Endothelial cell (in vitro differentiated cells): ENCODE results near the gene CC2D1A. TPM values are rescaled to one million over a fixed set of nuclear protein-coding genes. Genes with fewer than 3 reads are reported as not detected.
A peak's percentile ranks its signal among the peaks of the same experiment; 100 is the strongest.

Experiments used
- DNase-seq: peaks from one replicate; pipeline ENCODE4 v3.0.0; 2021; ENCODE audit warnings: low spot score
- H3K27ac Mint-ChIP-seq: one replicate; pipeline ENCODE4 v1.8.0; 2021; ENCODE audit warnings: mixed read lengths, inconsistent platforms; ENCODE audit not compliant: unreplicated experiment
- H3K27me3 Mint-ChIP-seq: one replicate; pipeline ENCODE4 v1.8.0; 2021; ENCODE audit warnings: mild to moderate bottlenecking, moderate library complexity, mixed read lengths, inconsistent platforms; ENCODE audit not compliant: unreplicated experiment
- H3K36me3 Mint-ChIP-seq: one replicate; pipeline ENCODE4 v1.8.0; 2021; ENCODE audit warnings: mild to moderate bottlenecking, low read depth, mixed read lengths, inconsistent platforms; ENCODE audit not compliant: unreplicated experiment
- H3K4me1 Mint-ChIP-seq: one replicate; pipeline ENCODE4 v1.8.0; 2021; ENCODE audit warnings: mild to moderate bottlenecking, mixed read lengths, inconsistent platforms; ENCODE audit not compliant: unreplicated experiment
- H3K4me3 Mint-ChIP-seq: one replicate; pipeline ENCODE4 v1.8.0; 2021; ENCODE audit warnings: mild to moderate bottlenecking, mixed read lengths, inconsistent platforms; ENCODE audit not compliant: unreplicated experiment
- H3K9me3 Mint-ChIP-seq: one replicate; pipeline ENCODE4 v1.8.0; 2021; ENCODE audit warnings: mixed read lengths, inconsistent platforms; ENCODE audit not compliant: unreplicated experiment
- CTCF ChIP-seq: fragments of 200-600 bp; sonication (generic); IDR thresholded peaks from one replicate; pipeline ENCODE4 v1.5.0; 2021; ENCODE audit warnings: antibody characterized with exemption; ENCODE audit not compliant: unreplicated experiment
- total RNA-seq: library from RNA; stranded (reverse); fragmentation: NEBNext Ultra II Directional; extraction: Animal tissue kit (Norgen Biotek cat#: 25700); gene quantifications from one replicate; pipeline ENCODE4 v1.2.1, GENCODE V29; 2021; ENCODE audit not compliant: unreplicated experiment

Gene CC2D1A
- total RNA-seq, 1 donor from 2014 or later, result 17.1 TPM

GRCh38 chr19:13959141-13959961 is 53.4 kb downstream of the CC2D1A start:
- Mint-ChIP-seq H3K9me3 (no peaks in the 10 kb centered on the region), H3K4me1 (peaks cover 4% of the 10 kb centered on the region), H3K27ac (no peak overlapping the region), H3K27me3 (peaks cover 15% of the 10 kb centered on the region), H3K36me3 (peaks cover 17% of the 10 kb centered on the region), H3K4me3 (no peak overlapping the region)
- no peak for TF ChIP-seq CTCF
- no peak for DNase-seq

- peaks cover 4% of the 10 kb centered on the region for H3K4me1 Mint-ChIP-seq
- H3K27ac Mint-ChIP-seq, result peak overlapping the region; percentile 42
- peaks cover 22% of the 10 kb centered on the region for H3K36me3 Mint-ChIP-seq
- peak; percentile 55 for DNase-seq
- TF ChIP-seq CTCF, result no peak
- no peaks in the 10 kb centered on the region for H3K9me3 Mint-ChIP-seq
- no peak overlapping the region for H3K4me3 Mint-ChIP-seq
- H3K27me3 Mint-ChIP-seq, result peaks cover 19% of the 10 kb centered on the region
Measured at GRCh38 chr19:13959962-13960862, 54.2 kb downstream of the CC2D1A start.

- Mint-ChIP-seq H3K9me3 (no peaks in the 10 kb centered on the region), H3K27me3 (peaks cover 19% of the 10 kb centered on the region), H3K4me3 (peak overlapping the region; percentile 57), H3K36me3 (peaks cover 22% of the 10 kb centered on the region), H3K27ac (peak overlapping the region; percentile 52), H3K4me1 (peaks cover 4% of the 10 kb centered on the region)
- DNase-seq, result no peak
- no peak for TF ChIP-seq CTCF
Measured at GRCh38 chr19:13960863-13961784, 55.1 kb downstream of the CC2D1A start.

GRCh38 chr19:13961826-13962698 is 56.1 kb downstream of the CC2D1A start:
- Mint-ChIP-seq H3K9me3 (no peaks in the 10 kb centered on the region), H3K36me3 (peaks cover 20% of the 10 kb centered on the region), H3K4me1 (peaks cover 4% of the 10 kb centered on the region), H3K27ac (peak overlapping the region; percentile 52), H3K27me3 (peaks cover 13% of the 10 kb centered on the region), H3K4me3 (peak overlapping the region; percentile 57)
- TF ChIP-seq CTCF, result no peak
- DNase-seq, result no peak
